Activated effector memory CD4-positive, alpha-beta T cell treated with Interleukin-2 at 50 U/mL for 16 hours (primary cell): ENCODE results near the gene RARS2.
"Not testable (repeated sequence)": the region's sequence is repeated elsewhere in the genome, so short reads cannot be mapped to it uniquely, and the experiment has no call there.

Source experiments
- DNase-seq: peaks from one replicate; pipeline ENCODE4 v3.0.0-alpha.2; 2020

RARS2 gene

DNA sequence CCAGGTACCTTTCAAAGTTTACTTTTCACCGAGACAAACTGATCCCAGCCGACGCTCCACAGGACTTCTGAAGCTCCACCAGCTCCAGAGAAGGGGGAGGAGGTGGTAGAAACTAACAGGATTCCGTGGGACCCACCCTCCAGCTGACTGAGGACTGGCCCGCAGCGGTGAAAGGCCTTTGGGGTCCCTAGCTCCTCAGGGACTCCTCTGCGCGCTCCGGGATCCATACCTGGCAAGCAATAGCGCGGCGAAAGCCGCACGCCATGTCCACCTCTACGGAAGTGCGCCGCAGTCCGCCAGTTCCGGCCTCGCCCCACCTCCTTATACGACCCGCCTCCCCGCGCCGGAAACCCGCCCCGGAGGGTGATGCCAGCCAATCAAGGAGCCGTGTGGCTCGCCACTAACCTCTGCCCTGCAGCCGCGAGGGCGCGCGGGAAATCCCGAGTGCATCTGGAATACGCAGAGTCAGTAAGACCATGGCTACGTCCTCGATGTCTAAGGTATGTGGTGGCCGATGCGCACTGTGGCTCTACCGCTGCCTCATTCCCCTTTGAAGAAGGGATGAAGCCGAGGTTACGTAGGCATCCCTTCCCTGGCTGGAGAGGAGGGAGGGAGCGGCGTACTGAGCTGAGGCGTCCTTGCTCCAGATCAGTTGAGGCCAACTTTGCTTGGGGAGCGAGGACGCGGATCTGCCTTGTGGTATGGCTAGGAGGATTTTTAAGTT is at the start of gene RARS2, which contains the start of gene ORC3:
Gene RARS2 (minus strand): TSS at position 295 of the 724 bp plus-strand sequence. CDS start 30 bp downstream, at position 265.
Gene ORC3 (plus strand): TSS at position 443 of the 724 bp plus-strand sequence. CDS start 34 bp downstream, at position 477.
- DNase-seq: peak; percentile 92

DNA sequence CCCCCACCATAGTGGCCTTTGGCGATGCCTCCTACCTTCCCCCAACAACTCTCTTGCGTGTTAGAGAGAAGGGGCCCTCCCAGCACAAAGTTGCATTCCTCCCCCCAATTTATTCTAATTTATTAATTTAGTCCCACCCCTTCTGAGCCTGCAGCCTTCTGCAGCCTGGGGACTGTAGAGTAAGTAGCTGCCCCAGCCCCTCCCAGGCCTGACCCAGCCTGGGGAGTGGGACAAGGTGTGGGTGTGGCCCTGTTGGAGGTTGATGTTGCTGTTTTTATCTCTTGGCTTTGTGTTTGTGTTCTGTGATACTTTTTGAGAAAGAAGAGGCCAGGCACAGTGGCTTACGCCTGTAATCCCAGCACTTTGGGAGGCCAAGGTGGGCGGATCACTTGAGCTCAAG is 49.6 kb upstream of the RARS2 start:
- no peak for DNase-seq

DNA sequence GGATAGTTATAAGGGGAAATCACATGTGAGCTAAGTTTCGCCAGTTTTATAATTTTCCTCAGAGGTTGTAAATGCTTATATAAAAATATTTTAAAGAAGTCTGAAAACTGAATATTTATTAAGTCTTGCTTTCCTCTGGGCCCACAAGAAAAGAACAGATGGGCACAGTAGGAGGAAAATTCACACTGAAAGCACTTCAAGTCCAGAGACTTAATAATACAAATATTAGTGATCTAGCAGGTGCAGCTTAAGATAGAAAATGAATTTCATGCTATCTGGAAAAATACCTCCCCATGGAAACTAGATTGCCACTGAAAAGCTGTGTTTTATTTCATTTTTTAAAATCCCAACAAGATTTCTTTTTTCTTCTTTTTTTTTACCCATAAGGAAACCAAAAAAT is 47.3 kb upstream of the RARS2 start:
- DNase-seq: no peak

GRCh38 chr6:87636315-87636714 is 46.5 kb upstream of the RARS2 start:
- no peak for DNase-seq

DNA sequence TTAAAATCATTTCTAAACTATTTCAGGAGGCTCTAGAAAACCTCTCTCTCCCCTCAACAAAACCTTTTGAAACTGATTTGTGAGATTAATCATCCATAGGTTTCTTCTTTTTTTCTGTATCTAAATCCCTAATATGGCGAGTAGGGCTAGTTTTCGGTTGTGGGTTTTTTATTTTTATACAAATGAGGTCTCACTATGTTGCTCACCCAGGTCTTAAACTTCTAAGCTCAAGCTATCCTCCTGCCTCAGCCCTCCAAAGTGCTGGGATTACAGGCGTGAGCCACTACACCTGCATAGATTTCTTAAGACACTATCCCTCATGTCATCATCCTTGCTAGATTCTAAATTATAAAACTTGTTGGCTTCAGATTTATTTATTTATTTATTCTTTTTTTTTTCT is 44.1 kb upstream of the RARS2 start:
- DNase-seq: no peak

DNA sequence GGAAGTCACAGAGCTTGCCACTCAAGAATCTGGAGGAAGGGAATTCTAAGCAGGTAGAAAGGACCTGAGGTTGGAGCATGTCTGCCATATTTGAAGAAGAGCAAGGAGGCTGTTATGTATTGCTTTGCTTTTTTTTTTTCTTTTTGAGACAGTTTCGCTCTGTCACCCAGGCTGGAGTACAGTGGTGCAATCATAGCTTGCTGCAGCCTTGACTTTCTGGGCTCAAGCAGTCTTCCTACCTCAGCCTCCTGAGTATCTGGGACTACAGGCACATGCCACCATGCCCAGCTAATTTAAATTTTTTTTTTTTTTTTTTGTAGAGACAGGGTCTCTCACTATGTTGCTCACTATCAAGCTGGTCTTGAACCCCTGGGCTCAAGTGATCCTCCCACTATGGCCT is 41.0 kb upstream of the RARS2 start:
- no peak for DNase-seq

DNA sequence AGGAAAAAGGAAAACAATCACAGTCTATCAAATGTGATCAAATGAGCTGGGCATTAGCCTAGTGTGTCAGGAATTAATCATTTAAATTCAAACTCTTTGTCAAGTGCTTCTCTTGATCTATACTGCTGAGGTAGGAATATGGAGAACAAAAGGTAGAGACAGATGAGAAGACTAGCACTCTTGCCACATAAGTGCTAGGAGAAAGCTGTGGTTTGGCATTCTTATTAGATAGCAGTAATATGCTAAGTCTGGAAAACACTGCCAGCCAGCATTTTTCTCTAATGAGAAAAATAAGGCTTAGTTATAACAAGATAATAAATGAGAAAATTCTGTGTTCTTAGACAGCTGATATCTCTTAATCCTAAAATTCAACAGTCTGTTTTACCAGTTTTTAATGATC is 39.1 kb upstream of the RARS2 start:
- DNase-seq: no peak

DNA sequence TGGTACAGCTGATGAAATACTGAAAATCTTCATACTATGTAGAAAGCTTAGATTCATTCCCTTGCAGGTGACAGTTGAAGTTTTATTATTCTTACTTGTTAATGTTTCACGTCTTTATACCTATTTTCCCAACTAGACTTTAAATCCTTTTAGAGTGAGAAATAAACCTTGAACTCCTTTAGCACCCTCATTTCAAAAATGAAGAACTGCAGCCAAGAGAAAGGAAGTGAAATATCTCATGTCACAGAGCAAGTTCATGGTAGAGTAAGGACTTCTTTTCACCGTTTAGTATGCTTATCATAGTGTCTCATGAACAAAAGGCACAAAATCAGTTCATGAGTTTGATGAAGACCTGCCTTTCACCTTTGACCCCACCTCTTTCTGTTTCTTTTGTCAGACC is 38.6 kb upstream of the RARS2 start:
- no peak for DNase-seq

- no peak for DNase-seq
Measured at GRCh38 chr6:87623248-87623647, 33.5 kb upstream of the RARS2 start.

GRCh38 chr6:87618531-87618930 is 28.7 kb upstream of the RARS2 start:
- DNase-seq: no peak

- no peak for DNase-seq
Measured at GRCh38 chr6:87617405-87617804, 27.6 kb upstream of the RARS2 start.

GRCh38 chr6:87613018-87613417 is 23.2 kb upstream of the RARS2 start:
- DNase-seq: not testable (repeated sequence)

DNA sequence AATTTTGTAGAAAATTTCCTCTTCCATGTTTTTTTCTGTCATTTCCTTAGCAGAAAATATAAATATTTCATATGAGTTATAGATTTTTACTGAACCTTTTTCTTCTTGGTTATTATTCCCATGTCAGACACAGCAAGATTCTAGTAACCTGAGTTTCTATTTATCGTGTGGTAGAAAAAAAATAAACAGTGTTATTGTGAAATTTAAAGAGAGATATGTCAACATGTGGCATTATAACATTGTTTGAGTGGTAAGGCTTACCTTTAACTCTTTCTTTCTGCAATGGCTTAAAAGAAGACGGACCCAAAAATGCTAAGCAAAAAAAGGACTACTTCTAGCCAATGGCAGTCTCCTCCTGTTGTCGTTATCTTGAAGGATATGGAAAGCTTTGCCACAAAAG is 19.0 kb upstream of the RARS2 start:
- no peak for DNase-seq

DNA sequence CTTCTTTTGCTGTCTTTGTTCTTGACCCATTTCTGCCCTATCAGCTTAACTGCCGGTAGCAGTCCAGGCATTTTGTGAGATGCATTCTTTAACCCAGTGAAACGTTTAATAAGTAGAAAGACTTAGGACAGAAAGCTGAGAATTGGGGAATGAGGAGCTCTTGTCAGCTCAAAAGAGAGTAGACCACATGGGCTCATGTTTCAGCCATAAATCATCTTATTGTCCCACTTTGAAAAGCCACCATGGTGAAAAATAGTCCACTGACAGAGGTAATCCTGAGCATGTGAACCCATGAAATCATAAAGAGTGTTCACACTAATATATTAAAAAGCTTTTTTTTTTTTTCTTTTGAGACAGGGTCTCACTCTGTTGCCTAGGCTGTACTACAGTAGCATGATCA is 16.4 kb upstream of the RARS2 start:
- DNase-seq: no peak

DNA sequence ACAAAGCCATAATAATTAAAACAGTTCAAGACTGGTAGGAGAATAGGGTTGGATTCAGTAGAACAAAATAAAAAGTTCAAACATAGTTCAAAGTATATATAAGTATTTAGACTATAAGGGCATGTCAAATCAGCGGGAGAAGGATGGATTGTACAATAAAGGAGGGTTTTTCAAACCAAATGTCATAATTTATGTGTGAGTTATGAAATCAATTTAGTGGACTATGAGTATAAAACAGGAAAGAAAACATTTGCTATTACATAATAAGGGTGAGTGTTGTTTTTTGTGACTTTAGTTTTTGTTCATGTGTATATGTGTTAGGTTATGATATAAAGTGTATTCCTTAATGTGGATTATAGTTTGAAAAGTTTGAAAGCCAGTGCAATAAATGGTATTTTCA is 10.8 kb upstream of the RARS2 start:
- DNase-seq: no peak

DNA sequence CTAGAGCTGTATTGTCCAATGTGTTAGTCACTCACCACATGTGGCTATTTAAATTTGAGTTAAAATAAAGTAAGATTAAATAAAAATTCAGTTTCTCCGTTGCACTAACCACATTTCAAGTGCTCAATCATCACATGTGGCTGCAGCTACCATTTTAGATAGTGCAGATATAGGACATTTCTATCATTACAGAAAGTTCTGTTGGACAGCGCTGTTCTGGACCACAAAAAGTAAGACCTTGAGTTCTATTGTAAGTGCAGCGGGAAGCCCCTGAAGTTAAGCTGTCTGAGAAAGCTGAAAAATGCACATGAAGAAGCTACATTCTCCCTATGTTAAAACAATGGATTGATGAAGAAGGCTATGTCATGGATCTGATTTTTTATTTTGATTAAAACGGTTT is 1.2 kb upstream of the RARS2 start:
- no peak for DNase-seq

DNA sequence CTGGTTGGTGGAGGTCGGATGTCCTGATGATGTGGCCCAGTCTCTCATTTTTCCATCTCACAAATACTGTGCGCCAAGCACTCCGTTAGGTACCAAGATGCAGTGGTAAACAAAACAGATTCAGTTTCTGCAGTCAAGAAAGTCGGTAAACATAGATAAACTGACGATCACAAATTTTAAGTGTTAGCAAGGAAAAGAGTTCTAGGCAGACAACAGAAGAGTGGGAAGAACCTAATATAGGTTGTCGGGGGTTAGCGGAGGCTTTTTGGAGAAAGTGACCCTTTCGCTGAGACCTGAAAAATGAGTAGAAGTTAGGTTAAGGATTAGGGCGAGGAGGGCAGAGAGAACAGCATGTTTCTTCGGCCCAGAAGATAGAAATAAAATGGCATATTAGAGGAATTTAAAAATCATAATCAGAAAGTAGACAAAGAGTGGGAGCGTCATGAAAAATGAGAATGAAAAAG is 662 bp upstream of the RARS2 start:
- no peak for DNase-seq

- no peak for DNase-seq
Measured at GRCh38 chr6:87588756-87589407, 905 bp downstream of the RARS2 start.

DNA sequence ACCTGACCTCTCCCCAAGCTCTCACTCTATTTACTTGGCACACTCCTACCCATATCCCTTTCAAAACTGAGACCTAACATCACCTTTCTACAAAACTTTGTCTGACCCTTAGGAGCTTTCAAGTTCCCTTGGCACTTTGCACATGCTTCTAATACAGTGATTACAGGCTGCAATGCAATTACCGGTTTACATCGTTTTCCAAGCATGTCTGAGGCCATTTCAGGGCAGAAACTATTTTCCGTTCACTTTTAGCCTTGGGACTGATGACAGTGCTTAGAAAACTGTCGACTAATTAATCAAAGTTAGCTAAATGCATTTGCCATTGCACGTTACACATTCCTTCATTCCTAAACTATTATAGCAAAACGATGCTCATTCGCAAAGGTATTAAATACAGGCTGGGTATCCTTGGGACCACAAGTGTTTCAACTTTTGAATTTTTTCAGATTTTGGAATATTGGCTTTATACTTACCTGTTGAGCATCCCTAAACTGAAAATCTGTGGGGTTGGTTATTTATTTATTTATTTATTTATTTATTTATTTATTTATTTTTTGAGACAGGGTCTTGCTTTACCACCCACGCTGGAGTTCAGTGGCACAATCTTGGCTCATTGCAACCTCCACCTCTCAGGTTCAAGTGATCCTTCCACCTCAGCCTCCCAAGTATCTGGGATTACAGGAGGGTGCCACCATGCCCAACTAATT is 3.3 kb downstream of the RARS2 start:
- DNase-seq: no peak

DNA sequence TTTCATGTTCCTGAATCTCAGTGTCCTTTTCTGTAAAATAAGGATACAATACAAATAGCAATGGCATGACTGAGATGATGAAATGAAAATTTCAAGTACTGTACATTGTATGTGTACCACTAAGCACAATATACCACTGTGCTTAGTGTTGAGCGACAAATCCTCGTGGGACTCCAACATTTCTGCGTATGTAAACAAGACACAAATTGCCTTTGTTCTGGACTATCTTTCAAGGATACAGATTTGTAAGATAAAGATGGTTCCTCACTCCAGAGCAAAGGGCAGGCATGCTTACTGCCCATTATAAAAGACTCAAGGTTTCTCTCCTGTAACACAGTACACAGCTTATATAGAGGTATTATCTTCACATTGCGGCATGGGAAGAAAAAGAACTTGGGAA is 6.0 kb downstream of the RARS2 start:
- no peak for DNase-seq

- no peak for DNase-seq
Measured at GRCh38 chr6:87575423-87575822, 14.4 kb downstream of the RARS2 start.

- no peak for DNase-seq
Measured at GRCh38 chr6:87574237-87574804, 15.5 kb downstream of the RARS2 start.

DNA sequence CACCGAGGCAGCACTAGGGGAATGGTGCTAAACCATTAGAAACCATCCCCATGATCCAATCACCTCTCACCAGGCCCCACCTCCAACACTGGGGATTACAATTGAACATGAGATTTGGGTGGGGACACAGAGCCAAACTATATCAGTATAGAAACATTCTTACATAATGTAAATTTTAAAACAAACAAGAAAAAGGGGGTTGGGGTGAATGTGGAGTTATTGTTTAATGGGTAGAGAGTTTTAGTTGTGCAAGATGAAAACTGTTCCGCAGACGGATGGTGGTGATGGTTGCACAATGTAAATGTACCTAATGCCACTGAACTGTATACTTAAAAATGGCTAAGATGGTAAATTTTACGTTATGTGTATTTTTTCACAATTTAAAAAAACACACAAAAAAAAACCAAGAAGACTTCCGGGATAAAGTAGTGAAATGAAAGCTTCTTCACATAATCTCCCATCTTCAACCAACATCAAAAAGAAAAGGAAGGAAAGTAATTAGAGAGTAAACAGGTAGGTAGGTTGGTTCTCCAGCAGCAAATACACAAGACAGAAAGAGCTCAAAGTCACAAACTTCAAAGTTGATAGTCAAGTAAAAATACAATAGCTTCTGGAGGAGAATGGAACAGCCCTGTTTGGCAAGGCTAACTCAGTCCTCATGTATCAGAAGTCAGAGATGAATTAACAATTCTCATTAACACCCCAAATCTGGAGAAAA is 16.3 kb downstream of the RARS2 start:
- DNase-seq: no peak
